ENCODE results near the gene UBR1.
A peak's percentile ranks its signal among the peaks of the same experiment; 100 is the strongest.
"Not testable (repeated sequence)": the region's sequence is repeated elsewhere in the genome, so short reads cannot be mapped to it uniquely, and the experiment has no call there.

Gene UBR1

GRCh38 chr15:43071451-43071850, 34.4 kb downstream of the UBR1 start:
- DNase-seq (ENCODE audit: low spot score in 2 of 2): no peak
- no peak overlapping the region for H3K27ac Mint-ChIP-seq (ENCODE audit: low read depth)
- H3K36me3 Mint-ChIP-seq (ENCODE audit: insufficient read depth): peaks cover 68% of the 10 kb centered on the region

GRCh38 chr15:43070893-43071292, 34.9 kb downstream of the UBR1 start:
- H3K4me3 Mint-ChIP-seq: no peak overlapping the region
- ATAC-seq (replicated peaks; ENCODE audit: extremely low read depth, poor library complexity, severe bottlenecking): no peak
- no peaks in the 10 kb centered on the region for H3K27me3 Mint-ChIP-seq
- no peaks in the 10 kb centered on the region for H3K4me1 Mint-ChIP-seq
- no peak for DNase-seq (ENCODE audit: low spot score in 2 of 2)
- peaks cover 69% of the 10 kb centered on the region for H3K36me3 Mint-ChIP-seq (ENCODE audit: insufficient read depth)
- H3K27ac Mint-ChIP-seq (ENCODE audit: low read depth): no peak overlapping the region
- no peaks in the 10 kb centered on the region for H3K9me3 Mint-ChIP-seq

More at GRCh38 chr15:43071451-43071850, 34.4 kb downstream of the UBR1 start:
- no peak for ATAC-seq (replicated peaks; ENCODE audit: extremely low read depth, poor library complexity, severe bottlenecking)
- Mint-ChIP-seq H3K4me3 (no peak overlapping the region), H3K4me1 (no peaks in the 10 kb centered on the region), H3K27me3 (no peaks in the 10 kb centered on the region), H3K9me3 (no peaks in the 10 kb centered on the region)

- H3K4me3 Mint-ChIP-seq: no peak overlapping the region
- no peaks in the 10 kb centered on the region for H3K9me3 Mint-ChIP-seq
- ATAC-seq (replicated peaks; ENCODE audit: extremely low read depth, poor library complexity, severe bottlenecking) (no peak), DNase-seq (ENCODE audit: low spot score in 2 of 2) (no peak)
- H3K36me3 Mint-ChIP-seq (ENCODE audit: insufficient read depth): peaks cover 73% of the 10 kb centered on the region
- no peak overlapping the region for H3K27ac Mint-ChIP-seq (ENCODE audit: low read depth)
- H3K4me1 Mint-ChIP-seq: no peaks in the 10 kb centered on the region
- no peaks in the 10 kb centered on the region for H3K27me3 Mint-ChIP-seq
Measured at GRCh38 chr15:43070249-43070648, 35.6 kb downstream of the UBR1 start.

- no peaks in the 10 kb centered on the region for H3K9me3 Mint-ChIP-seq
- peak overlapping the region; percentile 25 for H3K27ac Mint-ChIP-seq (ENCODE audit: low read depth)
- peaks cover 60% of the 10 kb centered on the region for H3K36me3 Mint-ChIP-seq (ENCODE audit: insufficient read depth)
- H3K4me1 Mint-ChIP-seq: no peaks in the 10 kb centered on the region
- no peak for ATAC-seq (replicated peaks; ENCODE audit: extremely low read depth, poor library complexity, severe bottlenecking)
- H3K4me3 Mint-ChIP-seq: no peak overlapping the region
- H3K27me3 Mint-ChIP-seq: no peaks in the 10 kb centered on the region
- DNase-seq (ENCODE audit: low spot score in 2 of 2): no peak
Measured at GRCh38 chr15:43067717-43068461, 37.9 kb downstream of the UBR1 start.

- no peaks in the 10 kb centered on the region for H3K9me3 Mint-ChIP-seq
- H3K27ac Mint-ChIP-seq (ENCODE audit: low read depth): no peak overlapping the region
- H3K36me3 Mint-ChIP-seq (ENCODE audit: insufficient read depth): peaks cover 68% of the 10 kb centered on the region
Measured at GRCh38 chr15:43056696-43057095, 49.1 kb downstream of the UBR1 start.

GRCh38 chr15:43052860-43053259, 53.0 kb downstream of the UBR1 start:
- Mint-ChIP-seq H3K27me3 (no peaks in the 10 kb centered on the region), H3K9me3 (no peaks in the 10 kb centered on the region), H3K27ac (ENCODE audit: low read depth) (peak overlapping the region; percentile 51), H3K4me3 (no peak overlapping the region), H3K4me1 (no peaks in the 10 kb centered on the region), H3K36me3 (ENCODE audit: insufficient read depth) (peaks cover 62% of the 10 kb centered on the region)
- ATAC-seq (replicated peaks; ENCODE audit: extremely low read depth, poor library complexity, severe bottlenecking) (no peak), DNase-seq (ENCODE audit: low spot score in 2 of 2) (no peak)

More at GRCh38 chr15:43056696-43057095, 49.1 kb downstream of the UBR1 start:
- no peaks in the 10 kb centered on the region for H3K27me3 Mint-ChIP-seq
- ATAC-seq (replicated peaks; ENCODE audit: extremely low read depth, poor library complexity, severe bottlenecking): no peak
- H3K4me1 Mint-ChIP-seq: no peaks in the 10 kb centered on the region
- H3K4me3 Mint-ChIP-seq: no peak overlapping the region
- no peak for DNase-seq (ENCODE audit: low spot score in 2 of 2)

GRCh38 chr15:43048935-43049334, 56.9 kb downstream of the UBR1 start:
- H3K27me3 Mint-ChIP-seq: no peaks in the 10 kb centered on the region
- no peak overlapping the region for H3K4me3 Mint-ChIP-seq
- peaks cover 52% of the 10 kb centered on the region for H3K36me3 Mint-ChIP-seq (ENCODE audit: insufficient read depth)
- ATAC-seq (replicated peaks; ENCODE audit: extremely low read depth, poor library complexity, severe bottlenecking): no peak
- DNase-seq (ENCODE audit: low spot score in 2 of 2): no peak
- no peak overlapping the region for H3K27ac Mint-ChIP-seq (ENCODE audit: low read depth)
- H3K4me1 Mint-ChIP-seq: no peaks in the 10 kb centered on the region
- no peaks in the 10 kb centered on the region for H3K9me3 Mint-ChIP-seq

GRCh38 chr15:43046484-43046883, 59.4 kb downstream of the UBR1 start:
- Mint-ChIP-seq H3K9me3 (no peaks in the 10 kb centered on the region), H3K27me3 (no peaks in the 10 kb centered on the region), H3K4me3 (no peak overlapping the region), H3K4me1 (no peaks in the 10 kb centered on the region), H3K36me3 (ENCODE audit: insufficient read depth) (peaks cover 52% of the 10 kb centered on the region), H3K27ac (ENCODE audit: low read depth) (no peak overlapping the region)
- no peak for ATAC-seq (replicated peaks; ENCODE audit: extremely low read depth, poor library complexity, severe bottlenecking)
- no peak for DNase-seq (ENCODE audit: low spot score in 2 of 2)

- Mint-ChIP-seq H3K27ac (ENCODE audit: low read depth) (no peak overlapping the region), H3K9me3 (no peaks in the 10 kb centered on the region), H3K4me3 (no peak overlapping the region), H3K4me1 (no peaks in the 10 kb centered on the region), H3K36me3 (ENCODE audit: insufficient read depth) (peaks cover 50% of the 10 kb centered on the region), H3K27me3 (no peaks in the 10 kb centered on the region)
- DNase-seq (ENCODE audit: low spot score in 2 of 2) (no peak), ATAC-seq (replicated peaks; ENCODE audit: extremely low read depth, poor library complexity, severe bottlenecking) (no peak)
Measured at GRCh38 chr15:43042885-43043284, 63.0 kb downstream of the UBR1 start.

GRCh38 chr15:43041085-43041484, 64.8 kb downstream of the UBR1 start:
- ATAC-seq (replicated peaks; ENCODE audit: extremely low read depth, poor library complexity, severe bottlenecking); H3K9me3 Mint-ChIP-seq; H3K27me3 Mint-ChIP-seq; H3K4me1 Mint-ChIP-seq; DNase-seq (ENCODE audit: low spot score in 2 of 2); H3K4me3 Mint-ChIP-seq; H3K27ac Mint-ChIP-seq (ENCODE audit: low read depth): not testable (repeated sequence)
- peaks cover 52% of the 10 kb centered on the region for H3K36me3 Mint-ChIP-seq (ENCODE audit: insufficient read depth)

GRCh38 chr15:43035240-43035639, 70.6 kb downstream of the UBR1 start:
- not testable (repeated sequence) for ATAC-seq (replicated peaks; ENCODE audit: extremely low read depth, poor library complexity, severe bottlenecking); H3K9me3 Mint-ChIP-seq; H3K27ac Mint-ChIP-seq (ENCODE audit: low read depth); H3K27me3 Mint-ChIP-seq; H3K4me3 Mint-ChIP-seq; DNase-seq (ENCODE audit: low spot score in 2 of 2); H3K4me1 Mint-ChIP-seq
- peaks cover 48% of the 10 kb centered on the region for H3K36me3 Mint-ChIP-seq (ENCODE audit: insufficient read depth)

GRCh38 chr15:43029476-43029875, 76.4 kb downstream of the UBR1 start:
- H3K27me3 Mint-ChIP-seq: no peaks in the 10 kb centered on the region
- no peaks in the 10 kb centered on the region for H3K4me1 Mint-ChIP-seq
- no peak overlapping the region for H3K27ac Mint-ChIP-seq (ENCODE audit: low read depth)
- ATAC-seq (replicated peaks; ENCODE audit: extremely low read depth, poor library complexity, severe bottlenecking): no peak
- no peak for DNase-seq (ENCODE audit: low spot score in 2 of 2)
- H3K36me3 Mint-ChIP-seq (ENCODE audit: insufficient read depth): peaks cover 57% of the 10 kb centered on the region
- H3K4me3 Mint-ChIP-seq: no peak overlapping the region
- no peaks in the 10 kb centered on the region for H3K9me3 Mint-ChIP-seq

GRCh38 chr15:43025150-43025549, 80.7 kb downstream of the UBR1 start:
- H3K4me1 Mint-ChIP-seq: no peaks in the 10 kb centered on the region
- no peak overlapping the region for H3K27ac Mint-ChIP-seq (ENCODE audit: low read depth)
- H3K9me3 Mint-ChIP-seq: no peaks in the 10 kb centered on the region
- H3K27me3 Mint-ChIP-seq: no peaks in the 10 kb centered on the region
- no peak for DNase-seq (ENCODE audit: low spot score in 2 of 2)
- H3K36me3 Mint-ChIP-seq (ENCODE audit: insufficient read depth): peaks cover 64% of the 10 kb centered on the region
- no peak for ATAC-seq (replicated peaks; ENCODE audit: extremely low read depth, poor library complexity, severe bottlenecking)
- no peak overlapping the region for H3K4me3 Mint-ChIP-seq
